ENCODE measurements around the gene DNAH10. TPM values are rescaled to one million over a fixed set of nuclear protein-coding genes. Genes with fewer than 3 reads are reported as not detected.

DNAH10 gene
- total RNA-seq, 4 donors from 2014 or later: 0.14 to 0.20 TPM; not detected in 2

DNA sequence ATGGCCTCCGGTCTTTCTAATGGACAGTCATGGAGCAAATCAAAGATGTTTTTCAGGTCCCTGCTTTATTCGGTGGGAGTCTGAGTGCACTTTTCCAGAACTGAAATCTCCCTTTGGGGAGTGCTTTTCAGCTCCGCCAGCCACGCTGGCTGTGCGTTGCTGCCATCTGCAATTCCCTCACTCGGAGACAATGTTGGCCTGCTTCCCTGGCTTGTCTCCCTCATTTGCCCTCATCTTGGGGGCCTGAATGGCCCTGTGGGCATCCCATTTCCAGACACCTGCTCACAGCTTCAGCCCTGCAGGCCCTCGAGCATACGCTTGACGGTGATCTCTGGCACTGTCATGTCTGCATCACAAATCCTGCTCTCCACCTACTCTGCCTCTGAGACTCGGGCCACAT is 106.7 kb downstream of the DNAH10 start:
- Histone ChIP-seq H3K36me3 (no peaks in the 10 kb centered on the region), H3K27ac (no peak overlapping the region), H3K27me3 (no peaks in the 10 kb centered on the region), H3K9me3 (no peaks in the 10 kb centered on the region), H3K4me1 (no peaks in the 10 kb centered on the region), H3K4me3 (no peak overlapping the region)
- in situ Hi-C loops (cut with MboI; ENCODE audit: low pct_ligation_motif_present in 1 of 4, low pct_unique_long_range_greater_than_20kb in 1 of 4, low sequenced_read_pairs in 3 of 4) (no loop called here), intact Hi-C loops (cut with DNase I; ENCODE audit: low total_unique reads) (no loop called here)
- TF ChIP-seq, protein P1, sequence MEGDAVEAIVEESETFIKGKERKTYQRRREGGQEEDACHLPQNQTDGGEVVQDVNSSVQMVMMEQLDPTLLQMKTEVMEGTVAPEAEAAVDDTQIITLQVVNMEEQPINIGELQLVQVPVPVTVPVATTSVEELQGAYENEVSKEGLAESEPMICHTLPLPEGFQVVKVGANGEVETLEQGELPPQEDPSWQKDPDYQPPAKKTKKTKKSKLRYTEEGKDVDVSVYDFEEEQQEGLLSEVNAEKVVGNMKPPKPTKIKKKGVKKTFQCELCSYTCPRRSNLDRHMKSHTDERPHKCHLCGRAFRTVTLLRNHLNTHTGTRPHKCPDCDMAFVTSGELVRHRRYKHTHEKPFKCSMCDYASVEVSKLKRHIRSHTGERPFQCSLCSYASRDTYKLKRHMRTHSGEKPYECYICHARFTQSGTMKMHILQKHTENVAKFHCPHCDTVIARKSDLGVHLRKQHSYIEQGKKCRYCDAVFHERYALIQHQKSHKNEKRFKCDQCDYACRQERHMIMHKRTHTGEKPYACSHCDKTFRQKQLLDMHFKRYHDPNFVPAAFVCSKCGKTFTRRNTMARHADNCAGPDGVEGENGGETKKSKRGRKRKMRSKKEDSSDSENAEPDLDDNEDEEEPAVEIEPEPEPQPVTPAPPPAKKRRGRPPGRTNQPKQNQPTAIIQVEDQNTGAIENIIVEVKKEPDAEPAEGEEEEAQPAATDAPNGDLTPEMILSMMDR (IDR thresholded peaks at IDR 0.05): no peak
- no peak for TF ChIP-seq POLR2AphosphoS5 (IDR thresholded peaks at IDR 0.05)
- 84 to 91% methylated on average over 7 to 10 of the region's 10 CpGs for WGBS, 2 donors (ENCODE audit: low coverage in 1 of 2)
- no peak for DNase-seq

DNA sequence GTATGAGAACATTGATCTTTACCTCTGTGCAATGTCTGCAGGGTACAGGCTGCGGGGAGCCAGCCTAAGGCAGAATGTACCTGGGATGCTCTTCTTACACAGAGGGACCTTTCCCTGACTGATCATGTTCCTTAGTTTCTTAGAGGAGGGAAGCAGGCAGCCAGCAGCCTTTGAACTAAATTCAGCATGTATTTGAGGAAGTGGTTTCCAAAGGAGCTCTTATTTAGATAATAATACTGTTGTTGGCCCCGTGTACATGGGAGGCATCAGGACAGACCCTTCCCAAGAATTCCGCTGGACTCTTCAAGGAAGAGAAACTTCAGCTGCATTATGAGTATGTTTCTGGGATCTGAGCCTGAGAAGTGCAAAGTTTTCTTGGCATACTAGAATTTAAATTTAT is 111.7 kb downstream of the DNAH10 start:
- intact Hi-C loops (cut with DNase I; ENCODE audit: low total_unique reads) (no loop called here), in situ Hi-C loops (cut with MboI; ENCODE audit: low pct_ligation_motif_present in 1 of 4, low pct_unique_long_range_greater_than_20kb in 1 of 4, low sequenced_read_pairs in 3 of 4) (no loop called here)
- no peak for DNase-seq
- Histone ChIP-seq H3K27ac (no peak overlapping the region), H3K27me3 (peaks cover 5% of the 10 kb centered on the region), H3K36me3 (no peaks in the 10 kb centered on the region), H3K4me3 (no peak overlapping the region), H3K9me3 (no peaks in the 10 kb centered on the region), H3K4me1 (no peaks in the 10 kb centered on the region)
- 72 to 79% methylated on average over 3 of the region's 3 CpGs for WGBS, 2 donors (ENCODE audit: low coverage in 1 of 2)
- no peak for TF ChIP-seq EP300 (IDR thresholded peaks at IDR 0.05; ENCODE audit: low read depth)
- TF ChIP-seq POLR2AphosphoS5 (IDR thresholded peaks at IDR 0.05): no peak
- TF ChIP-seq, protein P1 (IDR thresholded peaks at IDR 0.05): no peak
- no peak for TF ChIP-seq POLR2A (IDR thresholded peaks at IDR 0.05)

DNA sequence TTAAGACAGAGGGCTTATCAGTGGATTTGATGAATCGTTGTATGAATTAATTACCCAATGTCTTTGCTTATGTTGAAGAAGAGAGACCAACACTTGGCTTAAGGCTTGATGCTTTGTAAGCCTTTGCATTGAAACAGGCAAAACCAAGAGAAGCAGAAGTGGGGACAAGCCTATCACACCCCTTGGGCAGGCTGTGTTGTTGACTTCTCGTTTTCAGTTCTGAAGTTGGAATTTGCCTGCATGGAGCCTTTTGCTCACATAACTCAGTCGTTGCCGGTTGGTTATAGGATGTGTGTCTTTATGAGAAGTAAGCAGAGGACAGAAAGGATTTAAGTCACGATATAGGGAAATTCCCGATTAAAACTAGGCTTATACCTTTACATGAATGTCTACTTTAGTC is 115.9 kb downstream of the DNAH10 start:
- Histone ChIP-seq H3K4me1 (no peaks in the 10 kb centered on the region), H3K27ac (no peak overlapping the region), H3K36me3 (no peaks in the 10 kb centered on the region), H3K27me3 (peaks cover 9% of the 10 kb centered on the region), H3K9me3 (no peaks in the 10 kb centered on the region), H3K4me3 (no peak overlapping the region)
- intact Hi-C loops (cut with DNase I; ENCODE audit: low total_unique reads): no loop called here
- in situ Hi-C loops (cut with MboI; ENCODE audit: low pct_ligation_motif_present in 1 of 4, low pct_unique_long_range_greater_than_20kb in 1 of 4, low sequenced_read_pairs in 3 of 4): no loop called here
- DNase-seq: no peak
- 80 to 87% methylated on average over 5 to 6 of the region's 6 CpGs for WGBS, 2 donors (ENCODE audit: low coverage in 1 of 2)
- TF ChIP-seq, protein P1 (IDR thresholded peaks at IDR 0.05): no peak
- no peak for TF ChIP-seq POLR2A (IDR thresholded peaks at IDR 0.05)

DNA sequence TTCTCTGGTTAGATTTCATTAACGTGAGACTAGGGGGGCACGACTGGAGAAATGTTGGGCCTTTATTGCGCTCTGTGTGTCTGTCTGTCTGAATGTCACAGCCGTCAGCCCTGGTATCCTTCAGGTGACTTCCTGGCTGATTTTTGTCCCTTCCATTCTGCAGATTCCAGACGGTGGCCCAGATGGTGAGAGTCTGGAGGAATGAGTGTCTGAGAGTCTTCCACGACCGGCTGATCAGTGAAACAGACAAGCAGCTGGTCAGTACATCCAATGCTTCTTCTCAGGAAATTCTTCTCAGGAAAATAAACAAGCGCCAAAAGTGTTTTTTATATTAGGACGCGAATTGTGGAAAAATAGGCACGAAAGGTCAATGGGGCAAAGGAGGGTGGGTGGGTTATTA is 117.0 kb downstream of the DNAH10 start:
- H3K36me3 ChIP-seq: no peaks in the 10 kb centered on the region
- no peak overlapping the region for H3K4me3 ChIP-seq
- in situ Hi-C loops (cut with MboI; ENCODE audit: low pct_ligation_motif_present in 1 of 4, low pct_unique_long_range_greater_than_20kb in 1 of 4, low sequenced_read_pairs in 3 of 4) (no loop called here), intact Hi-C loops (cut with DNase I; ENCODE audit: low total_unique reads) (no loop called here)
- no peak for DNase-seq
- no peaks in the 10 kb centered on the region for H3K9me3 ChIP-seq
- H3K27ac ChIP-seq: no peak overlapping the region
- peaks cover 18% of the 10 kb centered on the region for H3K27me3 ChIP-seq
- TF ChIP-seq POLR2A (IDR thresholded peaks at IDR 0.05): no peak
- no peak for TF ChIP-seq POLR2AphosphoS5 (IDR thresholded peaks at IDR 0.05)
- no peak for TF ChIP-seq EP300 (IDR thresholded peaks at IDR 0.05; ENCODE audit: low read depth)
- TF ChIP-seq, protein P1 (IDR thresholded peaks at IDR 0.05): no peak
- no peaks in the 10 kb centered on the region for H3K4me1 ChIP-seq
- WGBS, 2 donors (ENCODE audit: low coverage in 1 of 2): 68 to 69% methylated on average over 6 to 11 of the region's 11 CpGs
